Measurements from ENCODE around the gene CCT8L2. TPM values are rescaled to one million over a fixed set of nuclear protein-coding genes. Genes with fewer than 3 reads are reported as not detected.
"Not testable (repeated sequence)": the region's sequence is repeated elsewhere in the genome, so short reads cannot be mapped to it uniquely, and the experiment has no call there.

The CCT8L2 gene
- total RNA-seq, 2 experiments from 2014 or later, result not detected

DNA sequence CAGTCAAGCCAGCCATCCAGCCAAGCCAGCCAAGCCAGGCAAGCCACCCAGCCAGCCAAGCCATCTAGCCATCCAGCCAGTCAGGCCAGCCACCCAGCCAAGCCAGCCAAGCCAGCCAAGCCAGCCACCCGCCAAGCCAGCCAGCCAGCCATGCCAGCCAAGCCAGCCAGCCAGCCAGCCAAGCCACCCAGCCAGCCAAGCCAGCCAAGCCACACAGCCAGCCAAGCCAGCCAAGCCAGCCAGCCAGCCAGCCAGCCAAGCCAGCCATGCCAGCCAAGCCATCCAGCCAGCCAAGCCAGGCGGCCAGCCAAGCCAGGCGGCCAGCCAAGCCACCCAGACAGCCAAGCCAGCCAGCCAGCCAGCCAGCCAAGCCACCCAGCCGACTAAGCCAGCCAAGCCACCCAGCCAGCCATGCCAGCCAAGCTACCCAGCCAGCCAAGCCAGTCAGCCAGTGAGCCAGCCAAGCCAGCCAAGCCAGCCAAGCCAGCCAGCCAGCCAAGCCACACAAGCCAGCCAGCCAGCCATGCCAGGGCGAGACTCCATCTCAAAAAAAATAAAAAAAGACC, 31.4 kb downstream of the CCT8L2 start:
- intact Hi-C loops (cut with micrococcal nuclease); H3K27me3 Mint-ChIP-seq; H3K9me3 Mint-ChIP-seq; DNase-seq; H3K4me3 Mint-ChIP-seq; POLR2A ChIA-PET; H3K36me3 Mint-ChIP-seq; CTCF ChIA-PET; H3K27ac Mint-ChIP-seq; H3K4me1 Mint-ChIP-seq (ENCODE audit: low read depth): not testable (repeated sequence)

DNA sequence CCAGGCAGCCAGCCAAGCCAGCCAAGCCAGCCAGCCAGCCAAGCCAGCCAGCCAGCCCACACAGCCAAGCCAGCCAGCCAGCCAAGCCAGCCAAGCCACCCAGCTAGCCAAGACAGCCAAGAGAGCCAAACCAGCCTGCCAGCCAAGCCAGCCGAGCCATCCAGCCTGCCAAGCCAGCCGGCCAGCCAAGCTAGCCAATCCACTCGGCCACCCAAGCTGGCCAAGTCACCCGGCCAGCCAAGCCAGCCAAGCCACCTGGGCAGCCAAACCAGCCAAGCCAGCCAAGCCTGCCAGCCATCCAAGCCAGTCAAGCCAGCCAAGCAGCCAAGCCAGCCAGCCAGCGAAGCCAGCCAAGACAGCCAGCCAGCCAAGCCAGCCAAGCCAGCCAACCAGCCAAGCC, 32.0 kb downstream of the CCT8L2 start:
- H3K4me3 Mint-ChIP-seq; H3K36me3 Mint-ChIP-seq; CTCF ChIA-PET; POLR2A ChIA-PET; DNase-seq; intact Hi-C loops (cut with micrococcal nuclease); H3K27me3 Mint-ChIP-seq; H3K4me1 Mint-ChIP-seq (ENCODE audit: low read depth); H3K9me3 Mint-ChIP-seq; H3K27ac Mint-ChIP-seq: not testable (repeated sequence)

DNA sequence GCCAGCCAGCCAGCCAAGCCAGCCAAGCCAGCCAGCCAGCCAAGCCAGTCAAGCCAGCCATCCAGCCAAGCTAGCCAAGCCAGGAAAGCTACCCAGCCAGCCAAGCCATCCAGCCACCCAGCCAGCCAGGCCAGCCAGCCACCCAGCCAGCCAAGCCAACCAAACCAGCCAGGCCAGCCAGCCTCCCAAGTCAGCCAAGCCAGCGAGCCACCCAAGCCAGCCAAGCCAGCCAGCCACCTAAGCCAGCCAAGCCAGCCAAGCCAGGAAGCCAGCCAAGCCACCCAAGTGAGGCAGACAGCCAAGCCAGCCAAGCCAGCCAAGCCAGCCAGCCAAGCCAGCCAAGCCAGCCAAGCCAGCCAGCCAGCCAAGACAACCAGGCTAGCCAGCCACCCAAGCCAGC, 32.6 kb downstream of the CCT8L2 start:
- peaks cover 12% of the 10 kb centered on the region for H3K9me3 Mint-ChIP-seq
- intact Hi-C loops (cut with micrococcal nuclease); H3K27ac Mint-ChIP-seq; H3K27me3 Mint-ChIP-seq; H3K4me3 Mint-ChIP-seq; POLR2A ChIA-PET; DNase-seq; H3K4me1 Mint-ChIP-seq (ENCODE audit: low read depth); H3K36me3 Mint-ChIP-seq; CTCF ChIA-PET: not testable (repeated sequence)

DNA sequence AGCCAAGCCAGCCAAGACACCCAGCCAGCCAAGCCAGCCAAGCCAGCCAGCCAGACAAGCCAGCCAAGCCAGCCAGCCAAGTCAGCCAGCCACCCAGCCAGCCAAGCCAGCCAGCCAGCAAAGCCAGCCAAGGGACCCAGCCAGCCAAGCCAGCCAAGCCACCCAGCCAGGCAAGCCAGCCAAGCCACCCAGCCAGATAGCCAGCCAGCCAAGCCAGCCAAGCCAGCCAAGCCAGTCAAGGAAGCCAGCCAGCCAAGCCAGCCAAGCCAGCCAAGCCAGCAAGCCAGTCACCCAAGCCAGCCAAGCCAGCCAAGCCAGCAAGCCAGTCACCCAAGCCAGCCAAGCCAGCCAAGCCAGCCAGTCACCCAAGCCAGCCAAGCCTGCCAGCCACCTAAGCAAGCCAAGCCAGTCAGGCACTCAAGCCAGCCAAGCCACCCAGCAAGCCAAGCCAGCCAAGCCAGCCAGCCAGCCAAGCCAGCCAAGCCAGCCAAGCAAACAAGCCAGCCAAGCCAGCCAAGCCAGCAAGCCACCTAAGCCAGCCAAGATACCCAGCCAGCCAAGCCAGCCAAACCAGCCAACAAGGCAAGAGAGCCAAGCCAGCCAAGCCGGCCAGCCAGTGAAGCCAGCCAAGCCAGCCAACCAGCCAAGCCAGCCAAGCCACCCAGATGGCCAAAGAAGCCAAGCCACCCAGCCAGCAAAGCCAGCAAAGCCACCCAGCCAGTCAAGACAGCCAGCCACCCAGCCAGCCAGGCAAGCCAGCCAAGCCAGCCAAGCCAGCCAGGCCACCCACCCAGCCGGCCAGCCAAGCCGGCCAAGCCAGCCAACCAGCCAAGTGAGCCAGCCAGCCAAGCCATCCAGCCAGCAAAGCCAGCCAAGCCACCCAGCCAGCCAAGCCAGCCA, 33.3 kb downstream of the CCT8L2 start:
- no peak overlapping the region for H3K27ac Mint-ChIP-seq
- ChIA-PET CTCF (no interaction called here), POLR2A (no interaction called here)
- no peak overlapping the region for H3K4me3 Mint-ChIP-seq
- intact Hi-C loops (cut with micrococcal nuclease), result no loop called here
- no peaks in the 10 kb centered on the region for H3K27me3 Mint-ChIP-seq
- DNase-seq, result no peak
- H3K36me3 Mint-ChIP-seq, result no peaks in the 10 kb centered on the region
- H3K4me1 Mint-ChIP-seq (ENCODE audit: low read depth), result no peaks in the 10 kb centered on the region
- peaks cover 15% of the 10 kb centered on the region for H3K9me3 Mint-ChIP-seq

DNA sequence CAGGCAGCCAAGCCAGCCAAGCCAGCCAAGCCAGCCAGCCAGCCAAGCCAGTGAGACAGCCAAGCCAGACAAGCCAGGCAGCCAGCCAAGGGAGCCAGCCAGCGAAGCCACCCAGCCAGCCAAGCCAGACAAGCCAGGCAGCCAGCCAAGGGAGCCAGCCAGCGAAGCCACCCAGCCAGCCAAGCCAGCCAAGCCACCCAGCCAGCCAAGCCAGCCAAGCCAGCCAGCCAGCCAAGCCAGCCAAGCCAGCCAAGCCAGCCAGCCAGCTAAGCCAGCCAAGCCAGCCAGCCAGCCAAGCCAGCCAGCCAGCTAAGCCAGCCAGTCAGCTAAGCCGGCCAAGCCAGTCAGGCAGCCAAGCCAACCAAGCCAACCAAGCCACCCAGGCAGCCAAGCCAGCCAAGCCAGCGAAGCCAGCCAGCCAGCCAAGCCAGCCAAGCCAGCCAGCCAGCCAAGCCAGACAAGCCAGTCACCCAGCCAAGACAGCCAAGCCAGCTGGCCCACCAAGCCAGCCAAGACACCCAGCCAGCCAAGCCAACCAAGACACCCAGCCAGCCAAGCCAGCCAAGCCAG, 34.1 kb downstream of the CCT8L2 start:
- H3K36me3 Mint-ChIP-seq; CTCF ChIA-PET; H3K4me3 Mint-ChIP-seq; H3K4me1 Mint-ChIP-seq (ENCODE audit: low read depth); H3K27ac Mint-ChIP-seq; DNase-seq; H3K27me3 Mint-ChIP-seq; intact Hi-C loops (cut with micrococcal nuclease); POLR2A ChIA-PET: not testable (repeated sequence)
- peaks cover 23% of the 10 kb centered on the region for H3K9me3 Mint-ChIP-seq

DNA sequence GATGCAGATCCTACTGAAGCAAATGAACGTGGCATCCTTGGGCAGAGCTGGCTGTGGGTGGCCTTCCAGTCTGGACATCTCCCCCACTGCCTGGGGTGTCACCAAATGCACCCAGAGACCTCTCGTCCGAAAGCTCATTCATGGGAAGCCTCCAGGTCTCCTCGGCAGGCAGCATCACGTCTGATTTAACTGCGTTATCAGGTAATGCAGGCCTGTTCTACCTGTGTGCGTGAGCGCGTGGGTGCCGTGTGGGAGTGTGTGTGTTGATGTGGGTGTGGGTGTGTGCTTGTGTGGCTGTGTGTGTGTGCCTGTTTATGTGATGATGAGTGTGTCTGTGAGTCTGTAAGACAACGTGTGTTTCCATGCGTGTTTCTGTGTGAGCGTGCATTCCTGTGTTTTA, 35.1 kb downstream of the CCT8L2 start:
- H3K27me3 Mint-ChIP-seq; DNase-seq; H3K27ac Mint-ChIP-seq; POLR2A ChIA-PET; intact Hi-C loops (cut with micrococcal nuclease); H3K4me1 Mint-ChIP-seq (ENCODE audit: low read depth); H3K4me3 Mint-ChIP-seq; CTCF ChIA-PET; H3K36me3 Mint-ChIP-seq: not testable (repeated sequence)
- peaks cover 23% of the 10 kb centered on the region for H3K9me3 Mint-ChIP-seq

DNA sequence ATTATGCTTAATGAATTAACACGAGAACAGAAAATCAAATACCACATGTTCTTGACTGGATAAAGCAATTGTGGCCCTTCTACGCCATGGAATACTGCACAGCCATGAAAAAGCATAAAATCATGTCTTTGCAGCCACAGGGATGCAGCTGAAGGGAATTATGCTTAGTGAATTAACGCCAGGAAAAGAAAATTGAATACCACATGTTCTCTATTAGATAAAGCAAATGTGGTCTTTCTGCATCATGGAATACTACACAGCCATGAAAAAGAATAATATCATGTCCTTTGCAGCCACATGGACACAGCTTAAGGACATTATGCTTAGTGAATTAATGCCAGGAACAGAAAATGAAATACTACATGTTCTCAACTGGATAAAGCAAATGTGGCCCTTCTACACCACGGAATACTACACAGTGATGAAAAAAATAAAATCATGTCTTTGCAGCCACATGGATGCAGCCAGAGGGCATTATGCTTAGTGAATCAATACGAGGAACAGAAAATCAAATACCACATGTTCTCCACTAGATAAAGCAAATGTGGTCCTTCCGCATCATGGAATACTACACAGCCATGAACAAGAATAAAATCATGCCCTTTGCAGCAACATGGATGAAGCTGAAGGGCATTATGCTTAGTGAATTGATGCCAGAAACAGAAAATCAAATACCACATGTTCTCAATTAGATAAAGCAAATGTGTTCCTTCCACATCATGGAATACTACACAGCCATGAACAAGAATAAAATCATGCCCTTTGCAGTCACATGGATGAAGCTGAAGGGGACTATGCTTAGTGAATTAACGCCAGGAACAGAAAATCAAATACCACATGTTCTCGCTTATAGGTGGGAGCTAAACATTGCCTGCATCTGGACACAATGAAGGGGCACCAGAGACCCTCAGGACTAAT, 37.3 kb downstream of the CCT8L2 start:
- intact Hi-C loops (cut with micrococcal nuclease); H3K4me1 Mint-ChIP-seq (ENCODE audit: low read depth); H3K4me3 Mint-ChIP-seq; H3K36me3 Mint-ChIP-seq; H3K27me3 Mint-ChIP-seq; POLR2A ChIA-PET; H3K27ac Mint-ChIP-seq; CTCF ChIA-PET; DNase-seq: not testable (repeated sequence)
- peaks cover 23% of the 10 kb centered on the region for H3K9me3 Mint-ChIP-seq

DNA sequence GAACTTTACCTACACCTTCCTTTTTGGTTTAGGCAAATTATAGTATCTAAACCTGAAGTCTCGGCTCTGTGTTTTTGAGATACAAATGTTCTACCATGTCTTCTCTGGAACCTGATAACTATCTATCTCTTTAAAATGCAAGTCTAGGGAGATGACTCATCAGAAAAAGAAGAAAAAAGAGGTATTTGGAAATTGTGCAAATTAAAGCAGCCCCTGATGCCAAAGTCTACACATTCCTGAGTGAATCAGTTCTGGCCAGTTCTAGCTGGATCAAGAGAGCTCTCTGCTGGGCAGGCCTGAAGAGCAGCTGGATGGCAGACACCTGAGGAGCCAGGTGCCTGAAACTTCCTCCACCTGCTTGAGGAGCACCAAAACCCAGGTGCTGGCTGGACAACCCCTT, 49.3 kb downstream of the CCT8L2 start:
- H3K27me3 Mint-ChIP-seq; DNase-seq; CTCF ChIA-PET; POLR2A ChIA-PET; H3K27ac Mint-ChIP-seq; H3K4me1 Mint-ChIP-seq (ENCODE audit: low read depth); intact Hi-C loops (cut with micrococcal nuclease); H3K4me3 Mint-ChIP-seq; H3K9me3 Mint-ChIP-seq; H3K36me3 Mint-ChIP-seq: not testable (repeated sequence)

Other genes with a start within 250 kb of the CCT8L2 start
- gene XKR3, start 232.6 kb upstream of the CCT8L2 start, total RNA-seq, result not detected